SU-DHL-6 (cell line): ENCODE results near the gene BRMS1L.

Experiments used
- CTCF ChIP-seq: fragments of 200-600 bp; sonication (generic); IDR thresholded peaks from one replicate; pipeline ENCODE4 v1.5.1; 2017; ENCODE audit warnings: antibody characterized with exemption, mild to moderate bottlenecking, low read length, moderate library complexity; ENCODE audit not compliant: insufficient read depth, poor library complexity, severe bottlenecking
- EZH2phosphoT487 ChIP-seq: fragments of 200-600 bp; sonication (generic), shearing (Covaris generic); conservative IDR thresholded peaks from 2 replicates; pipeline ENCODE4 v1.6.1; 2018; ENCODE audit warnings: mild to moderate bottlenecking, antibody characterized with exemption, low read length, moderate library complexity, mixed read lengths

DNA sequence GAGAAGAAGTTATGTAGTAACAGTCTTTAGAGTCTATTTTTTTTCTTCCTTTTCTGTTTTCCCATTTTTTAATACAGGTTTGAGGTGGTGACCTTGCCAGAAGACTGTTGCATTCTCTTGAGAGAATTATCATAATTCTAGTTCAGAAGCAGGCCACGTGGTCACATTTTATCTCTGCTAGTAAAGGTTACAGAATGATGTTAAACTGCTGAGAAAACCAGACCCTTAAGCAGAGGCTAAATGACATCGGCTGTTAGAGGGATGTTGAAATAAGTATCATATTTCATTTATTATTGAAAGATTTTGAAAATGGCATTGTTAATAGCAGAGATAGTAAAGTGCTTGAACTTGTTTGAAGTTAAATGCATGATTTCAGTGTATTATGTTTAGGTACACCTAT is 49.2 kb downstream of the BRMS1L start:
- no peak for TF ChIP-seq CTCF
- no peak for TF ChIP-seq EZH2phosphoT487
